GM10847 (cell line): ENCODE data around the gene SPI1.

Source experiments
- POLR2A ChIP-seq: IDR thresholded peaks from 2 replicates; pipeline ENCODE4 v1.6.1; 2011; ENCODE audit not compliant: insufficient read length; ENCODE audit errors: extremely low read depth

Gene SPI1

DNA sequence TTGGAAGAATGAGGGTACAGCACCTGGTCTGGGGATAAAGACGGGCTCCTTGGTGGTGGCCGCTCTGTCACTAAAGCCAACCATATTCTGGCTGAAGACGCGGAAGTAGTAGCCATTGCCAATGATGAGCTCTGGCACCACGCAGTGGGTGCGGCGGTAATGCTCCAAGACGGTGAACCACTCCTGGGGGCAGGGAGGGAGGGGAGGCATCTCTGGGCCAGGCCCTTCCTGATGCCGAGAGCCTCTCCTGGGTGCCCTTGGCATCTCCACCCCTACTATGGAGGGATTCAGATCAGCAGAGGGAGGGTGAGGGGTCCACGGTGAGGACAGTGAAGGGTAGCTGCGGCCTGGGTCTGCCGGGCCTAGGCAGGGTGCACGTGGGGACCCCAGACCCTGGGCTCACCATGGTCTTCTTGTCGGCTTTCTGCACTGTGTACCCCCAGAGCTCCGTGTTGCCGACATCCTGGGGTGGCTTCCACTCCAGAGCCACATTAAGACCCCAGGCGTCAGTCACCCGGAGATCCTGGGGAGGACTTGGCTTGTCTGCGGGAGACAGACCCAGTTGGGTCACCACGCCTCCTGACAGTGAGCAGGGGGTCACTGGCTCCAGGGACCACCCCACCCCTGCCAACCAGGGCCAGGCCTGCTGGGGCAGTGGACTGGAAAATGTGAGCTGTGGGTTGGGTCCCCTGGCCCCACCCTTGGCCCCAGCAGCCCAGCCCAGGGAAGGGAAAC is 45.4 kb downstream of the SPI1 start:
- TF ChIP-seq POLR2A: no peak

DNA sequence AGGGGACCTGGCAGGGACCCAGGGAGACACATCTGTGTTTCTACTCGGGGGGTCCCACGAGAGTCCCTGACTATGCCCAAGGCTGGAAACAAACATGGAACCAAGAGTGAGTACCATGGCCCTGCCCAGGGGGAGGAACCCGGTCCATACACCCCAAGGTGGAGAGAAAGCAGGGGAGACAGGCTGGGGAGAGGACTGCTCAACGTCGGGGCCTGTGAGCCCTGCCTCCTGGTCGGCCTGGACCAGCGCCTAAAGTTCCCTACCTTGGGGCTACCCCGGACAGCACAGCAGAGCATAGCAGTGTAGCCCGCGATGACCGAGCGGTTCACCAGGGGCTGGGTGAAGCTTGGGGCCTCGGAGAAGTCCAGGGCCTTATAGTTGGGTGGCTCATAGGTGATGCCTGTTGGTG is 46.0 kb downstream of the SPI1 start:
- no peak for TF ChIP-seq POLR2A

DNA sequence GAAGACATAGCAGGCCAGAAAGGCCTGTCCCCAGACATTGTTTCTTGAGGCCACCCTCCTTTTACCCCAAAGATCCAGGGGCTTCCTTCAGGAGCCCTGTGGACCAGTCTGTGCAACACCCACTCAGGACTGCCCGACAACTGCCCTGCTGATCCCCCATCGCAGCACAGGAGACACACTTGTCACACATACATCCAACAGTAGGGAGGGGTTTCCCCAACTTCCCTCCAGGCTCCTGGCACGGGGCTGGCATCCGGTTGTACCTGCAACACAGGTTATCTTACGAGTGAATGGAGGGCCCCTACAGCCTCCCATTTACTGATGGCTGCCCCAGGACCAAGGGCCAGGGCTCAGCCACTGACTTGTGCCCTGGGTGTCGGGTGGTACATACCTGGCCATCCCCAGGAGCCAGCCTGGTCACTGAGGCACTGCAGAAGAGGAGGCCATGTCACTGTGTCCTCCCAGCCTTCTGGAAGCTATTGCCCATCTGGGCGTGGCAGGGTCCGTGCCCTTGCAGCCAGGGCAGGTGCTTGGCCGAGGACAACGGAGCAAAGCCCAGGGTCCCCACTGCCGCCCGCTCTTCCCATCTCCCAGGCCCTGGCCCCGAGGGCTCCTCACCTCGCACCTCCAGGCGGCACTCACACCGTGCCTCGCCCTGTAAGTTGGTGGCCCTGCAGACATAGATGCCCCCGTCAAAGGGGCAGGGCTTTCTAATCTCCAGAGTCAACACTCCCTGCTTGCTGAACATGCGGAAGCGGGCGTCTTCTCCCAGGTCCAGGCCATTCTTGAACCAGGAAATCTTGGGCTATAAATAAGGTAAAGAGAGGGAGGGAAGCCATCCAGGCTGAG is 46.7 kb downstream of the SPI1 start:
- no peak for TF ChIP-seq POLR2A

DNA sequence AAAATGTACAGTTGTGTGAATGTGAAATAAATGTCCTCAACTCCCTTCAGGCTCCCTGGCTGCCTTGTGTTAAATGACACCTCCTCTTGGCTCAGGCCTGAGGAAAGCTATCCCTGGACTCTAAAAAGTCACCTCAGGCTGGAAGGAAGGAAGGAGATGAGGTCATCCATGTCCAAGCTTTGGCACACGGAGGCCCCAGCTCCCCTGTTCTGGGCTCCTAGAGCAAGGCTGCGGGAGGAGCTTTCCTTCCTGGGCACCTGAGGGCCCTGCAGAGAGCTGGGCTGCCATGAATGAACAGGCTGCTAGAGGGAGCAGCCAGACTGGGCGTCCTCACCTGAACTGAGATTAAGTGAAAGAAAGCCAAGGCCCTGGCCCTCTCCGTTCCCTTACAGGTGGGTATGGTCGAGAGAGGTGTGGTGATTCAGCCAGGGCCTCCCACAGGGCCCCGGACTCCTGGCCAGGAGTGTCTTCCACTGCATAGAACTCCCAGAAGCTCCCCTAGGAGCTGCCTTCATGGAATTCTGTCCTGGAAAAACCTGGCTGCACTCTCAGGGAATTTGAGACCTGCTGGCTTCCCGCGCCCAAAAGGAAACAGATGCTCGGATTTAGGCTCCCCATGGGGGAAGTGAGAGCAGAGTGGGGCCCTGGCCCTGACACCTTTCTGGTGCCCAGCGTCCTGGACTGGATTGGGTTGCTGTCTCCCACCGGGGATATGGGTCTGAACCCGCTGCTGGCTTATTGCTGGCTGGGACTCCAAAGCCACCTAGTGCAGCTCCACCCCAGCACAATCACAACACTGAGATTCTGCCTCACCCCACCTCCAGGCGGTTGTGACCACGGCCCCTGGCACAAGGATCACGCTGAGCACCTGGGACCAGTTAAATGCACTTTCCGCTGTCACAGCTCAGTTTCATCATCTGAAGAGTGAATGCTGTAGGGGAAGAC is 48.1 kb downstream of the SPI1 start:
- TF ChIP-seq POLR2A: no peak

- TF ChIP-seq POLR2A: no peak
These were observed 48.8 kb downstream of the SPI1 start for GRCh38 chr11:47329431-47329986.

- TF ChIP-seq POLR2A: no peak
These were observed 49.6 kb downstream of the SPI1 start for GRCh38 chr11:47328449-47329390.

DNA sequence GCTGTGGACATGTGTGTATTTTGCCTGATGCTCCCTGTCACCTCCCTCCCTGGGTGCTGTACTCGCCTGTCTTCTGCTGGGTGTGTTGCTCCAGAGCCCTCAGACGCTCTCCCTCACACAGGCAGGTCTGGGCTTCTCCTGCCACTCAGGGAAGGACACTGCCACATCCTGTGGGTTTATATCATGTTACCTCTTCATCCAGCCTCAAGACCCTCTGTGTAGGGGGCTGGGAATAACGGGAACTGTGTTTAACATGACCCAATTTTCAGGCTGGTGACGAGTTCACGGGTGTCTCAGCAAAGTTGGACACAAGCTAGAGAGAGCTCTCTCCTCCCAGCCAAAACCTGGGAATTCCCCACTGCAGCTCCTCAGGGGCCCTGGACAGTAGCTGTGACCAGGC is 50.4 kb downstream of the SPI1 start:
- TF ChIP-seq POLR2A: no peak

- TF ChIP-seq POLR2A: no peak
These were observed 51.3 kb downstream of the SPI1 start for GRCh38 chr11:47327025-47327424.

DNA sequence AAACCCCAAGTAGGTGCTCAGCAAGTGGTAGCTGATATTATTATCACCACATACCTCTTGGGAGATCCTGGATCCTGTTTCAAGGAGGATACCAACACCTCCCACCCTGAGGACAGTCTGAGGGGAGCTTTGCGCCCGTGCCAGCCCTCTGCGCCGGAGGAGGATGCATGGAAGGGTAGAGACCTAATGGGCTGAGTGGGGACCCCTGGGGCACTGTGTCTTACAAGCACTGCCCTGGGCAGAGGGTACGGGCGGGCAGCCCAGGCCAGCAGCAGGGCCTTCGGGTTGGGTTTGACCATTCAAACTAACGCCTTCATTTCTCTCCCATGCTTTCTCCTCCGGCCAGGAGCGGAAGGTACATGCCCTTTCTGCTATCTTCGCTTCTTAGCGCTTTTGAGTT is 52.1 kb downstream of the SPI1 start:
- TF ChIP-seq POLR2A: no peak

GRCh38 chr11:47325271-47326041 is 52.9 kb downstream of the SPI1 start:
- no peak for TF ChIP-seq POLR2A

- TF ChIP-seq POLR2A: no peak
These were observed 53.8 kb downstream of the SPI1 start for GRCh38 chr11:47324520-47324919.

DNA sequence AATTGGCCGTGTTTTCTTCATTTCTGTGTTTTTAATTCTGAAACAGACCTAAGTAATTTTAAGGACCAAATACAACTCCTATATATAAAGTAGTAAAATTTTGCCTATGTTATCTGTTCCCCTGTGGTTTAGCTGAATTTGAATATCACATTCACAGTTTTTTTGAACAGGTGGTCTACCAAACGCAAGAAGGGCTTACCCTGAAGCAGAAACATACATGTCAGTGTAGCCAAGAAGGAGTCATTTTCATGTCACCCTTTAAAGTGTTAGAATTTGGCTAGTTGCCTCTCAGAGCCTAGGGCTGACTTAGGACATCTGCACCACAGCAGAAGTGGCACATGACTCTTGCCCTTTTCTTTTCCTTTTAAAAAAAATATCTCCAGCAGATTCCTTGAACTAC is 60.2 kb downstream of the SPI1 start:
- TF ChIP-seq POLR2A: no peak
